GM06990 (cell line): ENCODE measurements around the gene KCNK1.

Source experiments
- DNase-seq: peaks from one replicate; pipeline ENCODE4 v3.0.0-alpha.2; 2011; ENCODE audit not compliant: insufficient read length; ENCODE audit errors: extremely low read depth
- H3K27me3 ChIP-seq: replicated peaks from 2 replicates; pipeline ENCODE4 v1.6.0; 2011; ENCODE audit warnings: low read length; ENCODE audit not compliant: control insufficient read depth, insufficient read depth
- H3K36me3 ChIP-seq: 2 replicates; pipeline ENCODE4 v1.5.1; 2011; ENCODE audit warnings: low read length; ENCODE audit not compliant: control insufficient read depth, insufficient read depth
- H3K4me3 ChIP-seq: replicated peaks from 2 replicates; pipeline ENCODE4 v1.5.1; 2011; ENCODE audit warnings: low read depth, mild to moderate bottlenecking, control low read depth, low read length
- TF ChIP-seq, protein P1 (sequence below): IDR thresholded peaks from 2 replicates; pipeline ENCODE4 v1.5.1; 2011; ENCODE audit warnings: low read length, control low read depth, mild to moderate bottlenecking, inconsistent platforms; ENCODE audit not compliant: insufficient read depth, poor library complexity, severe bottlenecking

The KCNK1 gene

GRCh38 chr1:233572896-233573295, 41.0 kb upstream of the KCNK1 start:
- DNase-seq: no peak
- TF ChIP-seq, protein P1, sequence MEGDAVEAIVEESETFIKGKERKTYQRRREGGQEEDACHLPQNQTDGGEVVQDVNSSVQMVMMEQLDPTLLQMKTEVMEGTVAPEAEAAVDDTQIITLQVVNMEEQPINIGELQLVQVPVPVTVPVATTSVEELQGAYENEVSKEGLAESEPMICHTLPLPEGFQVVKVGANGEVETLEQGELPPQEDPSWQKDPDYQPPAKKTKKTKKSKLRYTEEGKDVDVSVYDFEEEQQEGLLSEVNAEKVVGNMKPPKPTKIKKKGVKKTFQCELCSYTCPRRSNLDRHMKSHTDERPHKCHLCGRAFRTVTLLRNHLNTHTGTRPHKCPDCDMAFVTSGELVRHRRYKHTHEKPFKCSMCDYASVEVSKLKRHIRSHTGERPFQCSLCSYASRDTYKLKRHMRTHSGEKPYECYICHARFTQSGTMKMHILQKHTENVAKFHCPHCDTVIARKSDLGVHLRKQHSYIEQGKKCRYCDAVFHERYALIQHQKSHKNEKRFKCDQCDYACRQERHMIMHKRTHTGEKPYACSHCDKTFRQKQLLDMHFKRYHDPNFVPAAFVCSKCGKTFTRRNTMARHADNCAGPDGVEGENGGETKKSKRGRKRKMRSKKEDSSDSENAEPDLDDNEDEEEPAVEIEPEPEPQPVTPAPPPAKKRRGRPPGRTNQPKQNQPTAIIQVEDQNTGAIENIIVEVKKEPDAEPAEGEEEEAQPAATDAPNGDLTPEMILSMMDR: no peak
- Histone ChIP-seq H3K4me3 (no peak overlapping the region), H3K36me3 (no peaks in the 10 kb centered on the region), H3K27me3 (no peaks in the 10 kb centered on the region)

GRCh38 chr1:233575450-233575849, 38.5 kb upstream of the KCNK1 start:
- Histone ChIP-seq H3K27me3 (no peaks in the 10 kb centered on the region), H3K36me3 (no peaks in the 10 kb centered on the region), H3K4me3 (no peak overlapping the region)
- no peak for DNase-seq
- TF ChIP-seq, protein P1: no peak

DNA sequence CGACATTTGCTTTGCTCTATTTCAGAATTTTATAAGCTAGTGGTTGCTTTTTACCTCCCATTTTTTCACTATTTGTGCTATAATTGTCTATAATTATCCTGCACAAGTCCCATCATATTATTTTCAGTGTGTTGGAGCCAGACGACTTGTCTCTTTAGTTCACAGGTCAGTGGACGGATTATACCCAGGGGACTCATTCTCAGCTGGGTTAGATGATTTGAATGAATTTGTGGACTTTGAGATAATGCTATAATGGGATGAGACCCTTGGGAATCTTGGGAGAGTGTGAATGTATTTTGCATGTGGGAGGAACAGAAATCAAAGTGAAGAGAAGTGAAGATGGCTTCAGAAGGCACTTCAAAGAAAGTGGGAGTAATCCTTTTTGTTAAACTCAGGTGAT, 31.5 kb upstream of the KCNK1 start:
- H3K27me3 ChIP-seq: no peaks in the 10 kb centered on the region
- DNase-seq: no peak
- no peaks in the 10 kb centered on the region for H3K36me3 ChIP-seq
- TF ChIP-seq, protein P1: no peak
- no peak overlapping the region for H3K4me3 ChIP-seq

GRCh38 chr1:233584376-233584775, 29.5 kb upstream of the KCNK1 start:
- TF ChIP-seq, protein P1: no peak
- DNase-seq: no peak
- Histone ChIP-seq H3K36me3 (no peaks in the 10 kb centered on the region), H3K4me3 (no peak overlapping the region), H3K27me3 (no peaks in the 10 kb centered on the region)

- Histone ChIP-seq H3K27me3 (no peaks in the 10 kb centered on the region), H3K36me3 (no peaks in the 10 kb centered on the region), H3K4me3 (no peak overlapping the region)
- TF ChIP-seq, protein P1: no peak
- DNase-seq: no peak
These were observed 29.0 kb upstream of the KCNK1 start for GRCh38 chr1:233584931-233585330.

- TF ChIP-seq, protein P1: no peak
- DNase-seq: no peak
- Histone ChIP-seq H3K27me3 (no peaks in the 10 kb centered on the region), H3K4me3 (no peak overlapping the region), H3K36me3 (no peaks in the 10 kb centered on the region)
These were observed 27.6 kb upstream of the KCNK1 start for GRCh38 chr1:233586301-233586700.
